Activated B cell treated with CpG ODN at 0.5 μM for 24 hours (primary cell): ENCODE measurements around the gene TUBB3. TPM values are rescaled to one million over a fixed set of nuclear protein-coding genes. Genes with fewer than 3 reads are reported as not detected.

Experiments used
- ATAC-seq: fragments of 200-7000 bp; cut with Tn5 transposase; one replicate; pipeline ENCODE4 v1.10.0; 2021; ENCODE audit warnings: low read depth, mild to moderate bottlenecking, moderate library complexity
- CTCF ChIA-PET: fragments of 350-600 bp; sonication (Branson Sonifier 250); formaldehyde crosslinking; loops from one replicate; lab custom pipeline; 2021; ENCODE audit warnings: antibody characterized with exemption; lab: Charles Lee
- POLR2A ChIA-PET: fragments of 350-600 bp; sonication (Branson Sonifier 250); formaldehyde crosslinking; loops from one replicate; lab custom pipeline; 2021; ENCODE audit warnings: antibody characterized with exemption; lab: Charles Lee
- DNase-seq: peaks from one replicate; pipeline ENCODE4 v3.0.0; 2022
- H3K27ac Mint-ChIP-seq: one replicate; pipeline ENCODE4 v1.8.0; 2020; ENCODE audit warnings: mixed read lengths
- H3K27me3 Mint-ChIP-seq: one replicate; pipeline ENCODE4 v1.8.0; 2021; ENCODE audit warnings: mixed read lengths
- H3K36me3 Mint-ChIP-seq: one replicate; pipeline ENCODE4 v1.8.0; 2021; ENCODE audit warnings: low read depth, mixed read lengths
- H3K4me1 Mint-ChIP-seq: one replicate; pipeline ENCODE4 v1.8.0; 2021; ENCODE audit warnings: mixed read lengths
- H3K4me3 Mint-ChIP-seq: one replicate; pipeline ENCODE4 v1.8.0; 2020; ENCODE audit warnings: mild to moderate bottlenecking, mixed read lengths
- H3K9me3 Mint-ChIP-seq: one replicate; pipeline ENCODE4 v1.8.0; 2020; ENCODE audit warnings: mixed read lengths
- CTCF ChIP-seq: fragments of 200-600 bp; IDR thresholded peaks from one replicate; pipeline ENCODE4 v1.8.0; 2022; ENCODE audit warnings: antibody characterized with exemption, mild to moderate bottlenecking
- intact Hi-C: fragments of 100-400 bp; cut with micrococcal nuclease; formaldehyde crosslinking; loops from one replicate; pipeline ENCODE4 v1.15.1; 2024
- total RNA-seq: library from RNA; stranded (reverse); gene quantifications from 2 replicates; pipeline ENCODE4 v1.2.3, GENCODE V29; 2022

Gene TUBB3
- total RNA-seq, 1 donor from 2014 or later: 0.33 TPM

DNA sequence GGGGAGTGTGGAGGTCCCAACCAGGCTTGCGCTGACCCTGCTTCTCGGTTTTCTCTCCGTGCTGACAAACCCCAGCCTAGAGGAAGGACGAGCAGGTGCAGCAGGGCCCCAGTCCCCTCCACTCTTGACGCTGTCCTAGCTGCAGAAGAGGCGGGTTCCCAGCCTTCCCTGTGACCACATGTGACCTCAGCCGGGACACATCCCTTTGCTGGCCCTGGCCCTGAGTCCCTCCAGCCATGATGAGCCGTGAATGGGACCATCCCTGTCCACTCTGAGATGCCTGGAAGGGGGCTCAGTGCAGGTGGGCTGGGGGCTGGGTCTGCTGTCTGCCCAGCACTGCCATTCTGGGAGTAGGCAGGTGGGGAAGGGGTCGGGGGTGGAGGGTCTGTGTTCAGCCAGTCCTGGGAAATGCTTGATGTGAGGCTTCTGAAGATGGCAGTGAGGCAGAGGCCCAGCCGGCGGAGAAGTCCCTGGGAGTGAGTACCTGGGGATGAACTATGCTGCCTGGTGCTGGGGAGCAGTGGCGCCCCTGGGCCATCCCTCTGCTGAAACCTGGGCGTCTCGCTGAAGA lies 1.9 kb upstream of the TUBB3 start:
- Mint-ChIP-seq H3K4me1 (peaks cover 38% of the 10 kb centered on the region), H3K9me3 (no peaks in the 10 kb centered on the region), H3K27ac (no peak overlapping the region), H3K27me3 (peaks cover 20% of the 10 kb centered on the region), H3K4me3 (no peak overlapping the region), H3K36me3 (no peaks in the 10 kb centered on the region)
- ChIA-PET POLR2A (interaction anchor here (0.6 to 1.2 kb wide), 2 partner anchors 13 to 48 kb away, joined by 5 to 10 read pairs; partner anchors contain the start of gene TCF25), CTCF (no interaction called here)
- no peak for TF ChIP-seq CTCF
- intact Hi-C loops: no loop called here
- ATAC-seq: no peak
- no peak for DNase-seq

- DNase-seq: no peak
- peaks cover 23% of the 10 kb centered on the region for H3K27me3 Mint-ChIP-seq
- intact Hi-C loops: no loop called here
- ChIA-PET POLR2A (interaction anchor here (0.6 to 1.2 kb wide), 2 partner anchors 14 to 48 kb away, joined by 5 to 10 read pairs; partner anchors contain the start of gene TCF25), CTCF (no interaction called here)
- peak overlapping the region; percentile 60 for H3K4me3 Mint-ChIP-seq
- no peak for TF ChIP-seq CTCF
- H3K27ac Mint-ChIP-seq: no peak overlapping the region
- H3K36me3 Mint-ChIP-seq: no peaks in the 10 kb centered on the region
- no peak for ATAC-seq
- H3K9me3 Mint-ChIP-seq: no peaks in the 10 kb centered on the region
- peaks cover 42% of the 10 kb centered on the region for H3K4me1 Mint-ChIP-seq
Measured at GRCh38 chr16:89921702-89922476, 1.3 kb upstream of the TUBB3 start.

- H3K9me3 Mint-ChIP-seq: no peaks in the 10 kb centered on the region
- POLR2A ChIA-PET: interaction anchor here (0.7 to 1.2 kb wide), 2 partner anchors 49 to 50 kb away, joined by 4 to 5 read pairs; partner anchors contain the start of gene TCF25
- ATAC-seq (no peak), DNase-seq (no peak)
- no peak for TF ChIP-seq CTCF
- H3K36me3 Mint-ChIP-seq: no peaks in the 10 kb centered on the region
- CTCF ChIA-PET: no interaction called here
- intact Hi-C loops: no loop called here
- H3K4me3 Mint-ChIP-seq: peak overlapping the region; percentile 60
- H3K4me1 Mint-ChIP-seq: peaks cover 42% of the 10 kb centered on the region
- no peak overlapping the region for H3K27ac Mint-ChIP-seq
- peaks cover 23% of the 10 kb centered on the region for H3K27me3 Mint-ChIP-seq
Measured at GRCh38 chr16:89922477-89922883, 662 bp upstream of the TUBB3 start.

DNA sequence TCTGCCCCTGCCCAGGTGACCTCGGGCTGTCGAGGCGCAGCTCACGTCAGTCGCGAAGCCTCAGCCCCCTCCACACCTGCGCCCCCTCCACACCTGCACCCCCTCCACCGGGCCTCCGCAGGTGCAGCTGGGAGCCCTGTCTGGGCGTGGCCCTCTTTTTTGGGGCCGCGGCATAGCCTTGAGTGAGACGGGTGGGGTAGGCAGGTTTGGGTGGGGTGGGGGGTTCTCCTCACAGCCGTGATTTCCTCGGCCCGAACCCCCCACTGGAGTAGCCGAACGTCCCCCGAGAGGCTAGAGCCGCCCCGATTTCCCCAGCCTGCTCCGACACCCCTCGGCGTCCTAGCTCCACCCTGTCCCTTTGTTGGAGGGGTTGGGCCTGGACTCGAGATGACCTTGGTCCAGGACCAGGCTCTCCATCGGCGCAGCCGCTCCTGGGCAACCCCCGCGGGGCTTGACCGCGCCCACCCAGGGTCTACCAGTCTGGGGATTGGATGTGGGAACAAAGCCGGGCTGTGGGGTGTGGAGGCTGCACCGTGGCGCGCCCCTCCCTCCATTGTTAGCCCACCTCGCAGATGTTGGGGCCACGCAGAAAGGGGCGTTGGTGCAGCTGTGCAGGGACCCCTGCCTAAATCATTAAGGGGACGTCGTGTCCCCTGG lies 626 bp downstream of the TUBB3 start:
- Mint-ChIP-seq H3K36me3 (no peaks in the 10 kb centered on the region), H3K27me3 (peaks cover 23% of the 10 kb centered on the region), H3K27ac (no peak overlapping the region), H3K9me3 (no peaks in the 10 kb centered on the region), H3K4me1 (peaks cover 33% of the 10 kb centered on the region), H3K4me3 (peak overlapping the region; percentile 11)
- ATAC-seq: no peak
- POLR2A ChIA-PET: interaction anchor here (1.2 kb wide), 1 partner anchor 49 kb away, joined by 3 read pairs; no protein-coding TSS in a partner anchor
- intact Hi-C loops: no loop called here
- no peak for DNase-seq
- TF ChIP-seq CTCF: no peak
- CTCF ChIA-PET: no interaction called here
